GM10248 (cell line): Measurements from ENCODE around the gene DCTD.

Experiments used
- CTCF ChIA-PET: fragments of 300-600 bp; sonication (Branson Sonifier 250); formaldehyde crosslinking; extraction: SDS; loops from one replicate; lab custom pipeline; 2021; ENCODE audit warnings: antibody characterized with exemption; lab: Yijun Ruan, JAX
- POLR2A ChIA-PET: fragments of 350-650 bp; sonication (Branson Sonifier 250); formaldehyde crosslinking; extraction: SDS; loops from one replicate; lab custom pipeline; 2020; ENCODE audit warnings: antibody characterized with exemption; lab: Yijun Ruan, JAX
- DNase-seq: peaks from one replicate; pipeline ENCODE4 v3.0.0; 2012; ENCODE audit errors: extremely low spot score
- CTCF ChIP-seq: IDR thresholded peaks from 2 replicates; pipeline ENCODE4 v1.5.1; 2012; ENCODE audit warnings: mild to moderate bottlenecking, low read depth; ENCODE audit errors: extremely low read depth, missing control alignments, control extremely low read depth

DCTD gene

DNA sequence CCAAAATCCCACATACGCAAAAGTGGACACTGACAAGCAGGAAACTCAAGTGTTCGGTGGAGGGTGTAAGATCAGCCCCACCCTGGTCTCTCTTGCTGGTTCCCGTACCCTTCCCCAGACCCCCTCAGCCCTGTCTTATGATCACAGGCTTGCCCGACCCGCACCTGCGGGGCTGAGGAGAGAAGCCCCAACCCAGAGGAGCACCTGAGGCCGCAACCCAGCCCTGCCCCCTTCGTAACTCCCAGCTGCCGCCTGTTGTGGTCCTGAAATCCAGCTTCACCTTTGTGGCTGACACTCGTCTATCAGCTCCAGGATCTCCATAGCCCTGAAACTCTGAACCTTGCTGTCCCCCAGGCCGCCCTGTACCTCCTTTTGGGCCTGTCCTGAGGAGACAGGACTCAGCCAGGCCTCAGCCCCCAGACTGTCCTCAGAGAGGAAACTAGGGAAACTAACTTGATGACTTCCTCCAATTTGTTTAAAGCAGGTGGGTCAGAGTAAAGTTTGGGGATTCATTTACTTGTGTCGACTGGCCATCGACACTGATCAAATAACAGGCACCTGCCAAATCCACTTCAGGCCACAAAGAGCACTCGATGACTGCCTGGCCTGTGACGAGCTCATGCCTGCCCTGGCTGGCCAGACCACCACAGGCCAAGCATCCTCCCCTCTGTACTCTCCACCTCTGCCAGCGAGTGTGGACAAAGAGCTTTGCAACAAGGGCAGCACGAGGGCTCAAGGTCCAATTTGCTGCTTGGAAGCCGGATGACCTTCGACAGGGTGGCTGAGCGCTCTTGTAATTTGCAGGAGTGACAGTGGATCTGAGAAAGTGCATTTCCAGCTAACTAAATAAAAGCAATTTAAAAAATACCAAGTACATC, 19.3 kb downstream of the DCTD start:
- DNase-seq: no peak
- no peak for TF ChIP-seq CTCF
- ChIA-PET POLR2A (no interaction called here), CTCF (interaction anchor here (2.4 kb wide), 1 partner anchor 27 kb away, joined by 7 read pairs; no protein-coding TSS in a partner anchor)

GRCh38 chr4:182896421-182896820, 20.8 kb downstream of the DCTD start:
- no peak for TF ChIP-seq CTCF
- ChIA-PET POLR2A (no interaction called here), CTCF (interaction anchor here (1.2 to 2.4 kb wide), 2 partner anchors 14 to 29 kb away, joined by 3 to 7 read pairs; no protein-coding TSS in a partner anchor)
- DNase-seq: no peak

- ChIA-PET POLR2A (no interaction called here), CTCF (interaction anchor here (1.2 to 2.4 kb wide), 2 partner anchors 15 to 29 kb away, joined by 3 to 7 read pairs; no protein-coding TSS in a partner anchor)
- DNase-seq: no peak
- TF ChIP-seq CTCF: no peak
Measured at GRCh38 chr4:182895791-182896292, 21.3 kb downstream of the DCTD start.

GRCh38 chr4:182894681-182895275, 22.4 kb downstream of the DCTD start:
- TF ChIP-seq CTCF: no peak
- ChIA-PET CTCF (interaction anchor here (0.7 to 1.8 kb wide), 4 partner anchors 10 to 30 kb away, joined by 3 to 6 read pairs (median 3); no protein-coding TSS in a partner anchor), POLR2A (no interaction called here)
- DNase-seq: no peak

DNA sequence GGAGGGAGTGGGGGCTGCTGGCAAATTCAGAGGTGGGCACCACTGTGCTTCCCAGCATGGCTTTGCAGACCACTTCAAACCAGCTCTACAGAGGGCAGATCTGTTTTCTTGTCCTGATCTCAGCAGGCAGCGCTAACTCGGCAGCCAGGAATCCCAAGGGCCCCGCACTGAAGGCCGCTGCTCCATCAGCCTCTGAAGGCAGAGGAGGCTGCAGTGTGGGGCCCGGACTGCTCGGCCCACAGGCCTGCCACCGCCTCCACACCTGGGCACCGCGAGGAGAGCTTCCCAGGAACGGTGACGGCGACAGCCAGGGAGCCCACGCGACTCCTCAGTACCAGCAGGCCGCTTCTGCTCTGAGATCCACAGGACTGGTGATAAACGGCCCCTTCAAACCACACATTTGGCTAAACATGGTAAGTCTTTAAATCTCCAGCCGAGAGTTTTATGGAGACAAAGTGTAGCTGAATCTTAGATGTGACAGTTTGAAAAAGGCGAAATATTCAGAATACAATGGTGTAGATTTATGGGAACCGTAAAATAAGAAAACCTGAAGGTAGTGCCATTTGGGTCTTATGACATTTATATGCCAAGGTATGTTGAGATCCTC, 23.6 kb downstream of the DCTD start:
- TF ChIP-seq CTCF: no peak
- POLR2A ChIA-PET: no interaction called here
- CTCF ChIA-PET: interaction anchor here (0.9 to 1.8 kb wide), 5 partner anchors 10 to 205 kb away, joined by 3 to 6 read pairs (median 3); no protein-coding TSS in a partner anchor
- DNase-seq: no peak

GRCh38 chr4:182893047-182893446, 24.1 kb downstream of the DCTD start:
- ChIA-PET POLR2A (no interaction called here), CTCF (interaction anchor here (0.9 to 1.5 kb wide), 2 partner anchors 9 to 205 kb away, joined by 3 read pairs; no protein-coding TSS in a partner anchor)
- DNase-seq: no peak
- TF ChIP-seq CTCF: no peak
